Adipocyte (in vitro differentiated cells): Measurements from ENCODE around the gene RBM25.
A peak's percentile ranks its signal among the peaks of the same experiment; 100 is the strongest.
"Not testable (repeated sequence)": the region's sequence is repeated elsewhere in the genome, so short reads cannot be mapped to it uniquely, and the experiment has no call there.

ENCODE experiments used
- DNase-seq: peaks from one replicate; pipeline ENCODE4 v3.0.0-alpha.2; 2015; ENCODE audit warnings: low read depth
- H3K27me3 ChIP-seq: replicated peaks from 2 replicates; pipeline ENCODE4 v1.7.0; 2013; ENCODE audit warnings: mild to moderate bottlenecking, low read length, moderate library complexity; ENCODE audit not compliant: control insufficient read depth, insufficient read depth
- H3K36me3 ChIP-seq: 2 replicates; pipeline ENCODE4 v1.7.0; 2013; ENCODE audit warnings: low read length, mild to moderate bottlenecking, moderate library complexity; ENCODE audit not compliant: control insufficient read depth, insufficient read depth, severe bottlenecking
- H3K4me1 ChIP-seq: 2 replicates; pipeline ENCODE4 v1.7.0; 2013; ENCODE audit warnings: mild to moderate bottlenecking, low read length, moderate library complexity; ENCODE audit not compliant: control insufficient read depth, insufficient read depth
- H3K4me3 ChIP-seq: 2 replicates; pipeline ENCODE4 v1.7.0; 2013; ENCODE audit warnings: mild to moderate bottlenecking, low read length, moderate library complexity
- H3K9ac ChIP-seq: 2 replicates; pipeline ENCODE4 v1.7.0; 2013; ENCODE audit warnings: mild to moderate bottlenecking, low read length, moderate library complexity
- H3K9me3 ChIP-seq: 2 replicates; pipeline ENCODE4 v1.7.0; 2013; ENCODE audit warnings: mild to moderate bottlenecking, low read length, moderate library complexity; ENCODE audit not compliant: control insufficient read depth

RBM25 gene

GRCh38 chr14:73143003-73143402 is 84.7 kb downstream of the RBM25 start:
- Histone ChIP-seq H3K4me3 (no peak overlapping the region), H3K27me3 (no peaks in the 10 kb centered on the region)
- DNase-seq = no peak

GRCh38 chr14:73143617-73144016 is 85.3 kb downstream of the RBM25 start:
- peaks cover 32% of the 10 kb centered on the region for H3K4me1 ChIP-seq
- peaks cover 8% of the 10 kb centered on the region for H3K36me3 ChIP-seq
- no peak for DNase-seq
- H3K4me3 ChIP-seq = no peak overlapping the region
- no peak overlapping the region for H3K9ac ChIP-seq
- no peaks in the 10 kb centered on the region for H3K27me3 ChIP-seq
- no peaks in the 10 kb centered on the region for H3K9me3 ChIP-seq

More at GRCh38 chr14:73143003-73143402, 84.7 kb downstream of the RBM25 start:
- Histone ChIP-seq H3K36me3 (peaks cover 2% of the 10 kb centered on the region), H3K9ac (no peak overlapping the region), H3K9me3 (no peaks in the 10 kb centered on the region), H3K4me1 (peaks cover 30% of the 10 kb centered on the region)

- peaks cover 45% of the 10 kb centered on the region for H3K4me1 ChIP-seq
- H3K4me3 ChIP-seq = no peak overlapping the region
- no peaks in the 10 kb centered on the region for H3K27me3 ChIP-seq
- no peak for DNase-seq
- H3K9ac ChIP-seq = no peak overlapping the region
- peaks cover 18% of the 10 kb centered on the region for H3K36me3 ChIP-seq
- H3K9me3 ChIP-seq = no peaks in the 10 kb centered on the region
These were observed 87.0 kb downstream of the RBM25 start for GRCh38 chr14:73145371-73145770.

- no peak overlapping the region for H3K4me3 ChIP-seq
- H3K36me3 ChIP-seq = peaks cover 20% of the 10 kb centered on the region
- no peak for DNase-seq
- no peak overlapping the region for H3K9ac ChIP-seq
- H3K27me3 ChIP-seq = no peaks in the 10 kb centered on the region
- peaks cover 45% of the 10 kb centered on the region for H3K4me1 ChIP-seq
- no peaks in the 10 kb centered on the region for H3K9me3 ChIP-seq
These were observed 87.8 kb downstream of the RBM25 start for GRCh38 chr14:73146111-73146510.

- H3K36me3 ChIP-seq = peaks cover 33% of the 10 kb centered on the region
- no peaks in the 10 kb centered on the region for H3K27me3 ChIP-seq
- DNase-seq = peak; percentile 87
- peaks cover 47% of the 10 kb centered on the region for H3K4me1 ChIP-seq
- H3K9ac ChIP-seq = no peak overlapping the region
- H3K9me3 ChIP-seq = no peaks in the 10 kb centered on the region
- peak overlapping the region; percentile 15 for H3K4me3 ChIP-seq
These were observed 91.4 kb downstream of the RBM25 start for GRCh38 chr14:73149753-73150152.

DNA sequence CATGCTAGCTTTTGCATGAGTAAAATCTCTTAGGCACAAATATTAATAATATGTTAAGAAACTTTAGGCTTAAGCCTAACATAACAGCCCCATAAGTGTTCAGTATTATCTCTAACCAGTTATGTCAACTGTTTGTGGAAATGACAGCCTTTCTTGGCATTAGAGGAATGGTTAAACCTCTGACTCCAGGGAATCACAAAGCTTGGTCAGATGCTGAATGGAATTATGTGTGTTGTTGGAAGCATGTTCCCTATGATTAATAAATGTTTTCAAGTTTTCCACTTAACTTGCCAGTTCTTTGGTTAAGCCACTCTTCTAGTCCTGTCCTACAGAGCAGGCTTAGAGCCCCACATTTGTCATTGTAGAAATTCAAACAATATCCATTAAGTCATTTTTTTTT is 94.9 kb downstream of the RBM25 start:
- Histone ChIP-seq H3K4me3 (no peak overlapping the region), H3K36me3 (peaks cover 53% of the 10 kb centered on the region), H3K27me3 (no peaks in the 10 kb centered on the region), H3K9ac (no peak overlapping the region), H3K4me1 (peaks cover 30% of the 10 kb centered on the region), H3K9me3 (no peaks in the 10 kb centered on the region)
- peak; percentile 50 for DNase-seq

GRCh38 chr14:73162251-73162650 is 103.9 kb downstream of the RBM25 start:
- DNase-seq = no peak
- no peaks in the 10 kb centered on the region for H3K9me3 ChIP-seq
- H3K36me3 ChIP-seq = peaks cover 69% of the 10 kb centered on the region
- no peak overlapping the region for H3K9ac ChIP-seq
- H3K4me1 ChIP-seq = peaks cover 5% of the 10 kb centered on the region
- H3K27me3 ChIP-seq = no peaks in the 10 kb centered on the region
- no peak overlapping the region for H3K4me3 ChIP-seq

GRCh38 chr14:73166399-73166798 is 108.1 kb downstream of the RBM25 start:
- peaks cover 73% of the 10 kb centered on the region for H3K36me3 ChIP-seq
- peaks cover under 1% of the 10 kb centered on the region for H3K4me1 ChIP-seq
- H3K9ac ChIP-seq = no peak overlapping the region
- no peak overlapping the region for H3K4me3 ChIP-seq
- H3K9me3 ChIP-seq = no peaks in the 10 kb centered on the region
- H3K27me3 ChIP-seq = no peaks in the 10 kb centered on the region
- no peak for DNase-seq

- no peak for DNase-seq
- Histone ChIP-seq H3K9ac (no peak overlapping the region), H3K36me3 (peaks cover 79% of the 10 kb centered on the region), H3K4me3 (no peak overlapping the region), H3K9me3 (no peaks in the 10 kb centered on the region), H3K27me3 (no peaks in the 10 kb centered on the region), H3K4me1 (no peaks in the 10 kb centered on the region)
These were observed 109.4 kb downstream of the RBM25 start for GRCh38 chr14:73167727-73168126.

GRCh38 chr14:73168274-73168673 is 109.9 kb downstream of the RBM25 start:
- Histone ChIP-seq H3K36me3 (peaks cover 75% of the 10 kb centered on the region), H3K9me3 (no peaks in the 10 kb centered on the region)
- no peak for DNase-seq

DNA sequence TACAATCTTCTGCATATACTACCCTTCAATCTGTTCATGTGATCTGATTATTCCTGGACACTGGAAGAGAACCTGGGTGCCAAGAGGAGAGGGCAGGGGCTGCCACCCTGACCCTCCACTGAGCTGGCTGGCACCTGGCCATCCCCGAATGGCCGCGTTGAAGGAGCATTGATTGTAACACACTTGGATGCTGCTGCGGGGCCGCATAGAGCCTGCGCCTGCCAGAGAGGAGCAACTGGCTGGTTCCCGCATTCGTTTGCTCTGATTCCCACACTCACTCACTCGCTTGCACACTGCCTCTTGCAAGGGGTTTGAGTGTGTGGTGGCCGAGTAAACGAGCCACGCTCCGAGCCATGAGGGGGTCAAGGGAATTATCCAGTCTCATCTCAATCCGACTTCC is 110.4 kb downstream of the RBM25 start:
- no peaks in the 10 kb centered on the region for H3K4me1 ChIP-seq
- no peak overlapping the region for H3K4me3 ChIP-seq
- no peak overlapping the region for H3K9ac ChIP-seq
- DNase-seq = no peak
- H3K36me3 ChIP-seq = peaks cover 75% of the 10 kb centered on the region
- H3K9me3 ChIP-seq = no peaks in the 10 kb centered on the region
- no peaks in the 10 kb centered on the region for H3K27me3 ChIP-seq

More at GRCh38 chr14:73168274-73168673, 109.9 kb downstream of the RBM25 start:
- Histone ChIP-seq H3K27me3 (no peaks in the 10 kb centered on the region), H3K4me3 (no peak overlapping the region), H3K4me1 (no peaks in the 10 kb centered on the region), H3K9ac (no peak overlapping the region)

DNA sequence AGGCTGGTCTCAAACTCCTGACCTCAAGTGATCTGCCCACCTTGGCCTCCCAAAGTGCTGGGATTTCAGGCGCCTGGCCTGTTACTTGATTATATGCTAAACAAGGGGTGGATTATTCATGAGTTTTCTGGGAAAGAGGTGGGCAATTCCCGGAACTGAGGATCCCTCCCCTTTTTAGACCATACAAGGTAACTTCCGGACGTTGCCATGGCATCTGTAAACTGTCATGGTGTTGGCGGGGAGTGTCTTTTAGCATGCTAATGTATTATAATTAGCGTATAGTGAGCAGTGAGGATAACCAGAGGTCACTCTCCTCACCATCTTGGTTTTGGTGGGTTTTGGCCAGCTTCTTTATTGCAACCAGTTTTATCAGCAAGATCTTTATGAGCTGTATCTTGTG is 111.5 kb downstream of the RBM25 start:
- not testable (repeated sequence) for H3K4me3 ChIP-seq, H3K27me3 ChIP-seq, DNase-seq, H3K4me1 ChIP-seq, H3K9ac ChIP-seq, H3K9me3 ChIP-seq
- peaks cover 77% of the 10 kb centered on the region for H3K36me3 ChIP-seq
